HG03175 (cell line): ENCODE measurements around the gene MAJIN.
"Not testable (repeated sequence)": the region's sequence is repeated elsewhere in the genome, so short reads cannot be mapped to it uniquely, and the experiment has no call there.

Experiments
- ATAC-seq: cut with Tn5 transposase; IDR thresholded peaks from one replicate; pipeline ENCODE4 v1.9.1; 2021; ENCODE audit warnings: mild to moderate bottlenecking, moderate library complexity; ENCODE audit not compliant: unreplicated experiment

MAJIN gene

DNA sequence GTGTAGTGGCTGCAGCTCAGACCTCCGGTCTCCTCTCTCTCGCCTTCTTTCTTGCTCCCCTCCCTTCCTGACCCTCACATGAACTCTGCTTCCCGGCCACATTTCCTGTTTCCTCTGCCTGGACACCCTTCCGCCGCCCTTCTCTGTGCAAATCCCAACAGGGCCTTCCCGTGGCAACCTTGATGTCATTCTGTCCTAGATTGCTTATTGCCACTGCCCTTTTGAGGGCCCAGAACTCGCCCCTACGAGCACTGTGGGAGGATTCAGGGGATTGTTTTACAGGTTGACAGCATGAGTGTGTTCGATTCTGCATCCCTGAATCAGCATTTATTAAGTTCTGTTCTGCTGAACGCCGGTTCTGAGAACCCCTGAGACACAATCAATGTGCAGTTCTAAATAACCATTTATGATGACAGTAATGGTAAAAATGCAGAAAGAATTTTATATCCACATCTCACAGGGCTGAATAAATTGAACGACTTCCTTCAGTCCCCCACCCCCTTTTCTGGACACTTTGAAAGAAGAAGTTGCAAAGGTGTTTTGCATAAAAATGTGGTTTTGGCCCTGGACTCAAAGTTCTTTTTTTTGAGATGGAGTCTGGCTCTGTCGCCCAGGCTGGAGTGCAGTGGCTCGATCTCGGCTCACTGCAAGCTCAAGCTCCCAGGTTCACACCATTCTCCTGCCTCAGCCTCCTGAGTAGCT, 18.5 kb upstream of the MAJIN start:
- ATAC-seq = no peak

DNA sequence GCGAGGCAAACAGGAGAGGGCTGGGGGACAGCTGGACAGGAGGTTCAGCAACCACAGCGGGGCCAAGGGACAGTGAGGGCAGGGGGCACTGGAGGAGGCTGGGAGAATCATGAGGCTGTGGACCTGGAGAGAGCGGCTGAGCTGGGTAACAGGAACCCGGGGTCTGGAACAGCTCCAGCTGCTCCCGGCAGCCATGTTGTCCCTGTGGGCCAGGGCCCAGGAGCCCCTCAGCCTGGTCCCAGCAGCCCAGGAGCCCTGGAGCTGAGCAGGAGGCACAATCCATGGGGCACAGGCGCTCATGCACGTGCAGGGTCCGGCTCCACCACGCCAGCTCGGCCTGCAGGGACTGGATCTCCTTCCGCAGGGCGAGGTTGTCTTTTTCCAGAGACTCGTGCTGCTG, 17.5 kb upstream of the MAJIN start:
- no peak for ATAC-seq

DNA sequence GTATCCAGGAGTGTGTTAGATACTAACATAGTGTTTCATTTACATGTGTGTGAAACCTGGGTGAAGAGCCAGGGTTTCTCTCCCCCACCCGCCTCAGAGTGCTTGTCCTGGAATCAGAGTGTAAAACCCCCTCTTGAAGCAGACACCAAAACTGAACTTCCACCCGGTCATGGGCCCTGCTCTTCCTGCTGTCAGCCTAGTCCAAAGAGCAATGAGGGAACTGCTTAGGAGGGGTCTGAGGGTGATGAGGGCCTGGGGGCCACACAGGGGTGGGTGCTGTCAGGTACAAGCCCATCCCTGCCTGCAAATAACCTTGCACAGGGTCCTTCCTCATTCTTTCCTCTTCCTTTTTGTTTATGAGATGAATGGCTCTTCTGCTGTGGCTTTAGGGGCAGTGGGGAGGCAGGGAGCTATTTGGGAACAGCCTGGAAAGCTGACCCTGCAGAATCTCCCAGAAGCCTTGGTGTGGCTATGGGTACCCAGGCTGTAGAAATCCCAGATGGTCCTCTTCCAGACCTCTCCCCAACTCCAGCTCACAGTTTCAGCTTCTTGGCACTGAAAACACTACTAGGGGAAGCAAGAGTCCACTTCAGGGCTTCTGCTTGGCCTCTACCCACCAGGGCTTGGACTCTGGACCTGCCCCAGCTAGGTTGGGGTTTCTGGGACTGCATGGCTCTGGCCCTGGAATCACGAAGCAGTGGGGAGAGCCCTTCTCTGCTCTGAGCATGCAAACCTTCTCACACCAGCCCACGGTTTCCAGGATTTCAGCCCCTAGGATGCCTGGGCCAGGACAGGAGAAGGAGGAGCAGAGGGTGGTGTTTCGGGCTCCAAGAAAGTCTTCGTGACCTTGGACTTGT, 16.3 kb upstream of the MAJIN start:
- no peak for ATAC-seq

DNA sequence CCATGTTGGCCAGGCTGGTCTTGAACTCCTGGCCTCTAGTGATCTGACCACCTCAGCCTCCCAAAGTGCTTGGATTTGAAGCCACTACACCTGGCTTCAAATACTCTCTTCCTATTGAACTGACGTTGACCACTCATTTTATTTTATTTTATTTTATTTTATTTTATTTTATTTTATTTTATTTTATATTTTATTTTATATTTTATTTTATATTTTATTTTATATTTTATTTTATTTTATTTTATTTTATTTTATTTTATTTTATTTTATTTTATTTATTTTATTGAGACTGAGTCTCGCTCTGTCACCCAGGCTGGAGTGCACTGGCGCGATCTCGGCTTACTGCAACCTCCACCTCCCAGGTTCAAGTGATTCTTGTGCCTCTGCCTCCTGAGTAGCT, 11.4 kb upstream of the MAJIN start:
- ATAC-seq = not testable (repeated sequence)

DNA sequence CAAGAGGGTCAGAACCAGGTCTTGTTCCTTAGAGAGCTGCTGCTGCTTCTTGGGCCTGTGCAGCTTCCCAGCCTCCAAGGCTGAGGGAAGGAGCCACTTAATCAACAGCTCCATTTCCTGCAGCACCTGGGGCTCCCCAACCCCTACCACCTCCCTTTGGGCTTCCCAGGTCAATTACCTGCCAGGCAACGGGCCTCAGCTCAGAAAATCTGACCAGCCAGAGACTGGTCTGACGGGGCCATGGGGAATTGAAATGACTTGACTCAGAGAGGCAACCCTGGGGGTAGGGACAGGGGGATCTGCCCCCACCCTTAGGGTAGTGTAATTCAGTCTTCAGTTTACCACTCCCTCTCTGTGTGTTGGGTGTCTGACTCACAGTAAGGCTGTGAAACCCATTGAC, 4.7 kb upstream of the MAJIN start:
- ATAC-seq = no peak

DNA sequence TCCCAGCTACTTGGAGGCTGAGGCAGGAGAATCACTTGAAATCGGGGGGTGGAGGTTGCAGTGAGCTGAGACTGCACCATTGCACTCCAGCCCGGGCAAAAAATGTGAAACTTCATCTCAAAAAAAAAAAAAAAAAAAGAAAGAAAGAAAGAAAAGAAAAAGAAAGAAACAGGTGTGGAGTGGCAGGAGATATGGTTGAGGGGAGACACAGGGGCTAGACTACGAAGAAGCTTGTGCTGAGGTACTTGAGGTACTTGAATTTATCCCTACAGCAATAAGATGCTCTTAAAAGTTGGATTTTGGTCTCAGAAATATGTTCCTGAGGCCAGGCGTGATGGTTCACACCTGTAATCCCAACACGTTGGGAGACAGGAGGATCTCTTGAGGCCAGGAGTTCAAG, 2.2 kb upstream of the MAJIN start:
- ATAC-seq = no peak

DNA sequence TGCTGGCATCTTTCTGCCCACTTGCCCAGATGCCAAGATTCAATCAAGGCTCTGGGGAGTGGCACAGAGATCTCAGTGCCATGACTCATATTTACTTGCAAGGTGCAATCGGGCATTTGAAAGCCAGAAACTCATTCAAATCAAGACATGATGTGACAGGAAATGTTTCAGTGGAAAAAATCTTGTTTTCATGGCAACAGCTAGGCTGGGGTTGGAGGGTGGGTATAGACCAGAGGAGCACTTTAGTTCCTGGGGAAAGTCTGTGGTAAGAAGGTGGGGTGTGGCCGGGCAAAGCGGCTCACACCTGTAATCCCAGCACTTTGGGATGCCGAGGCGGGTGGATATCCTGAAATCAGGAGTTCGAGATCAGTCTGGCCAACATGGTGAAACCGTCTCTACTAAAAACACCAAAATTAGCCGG, 1.2 kb downstream of the MAJIN start:
- no peak for ATAC-seq

DNA sequence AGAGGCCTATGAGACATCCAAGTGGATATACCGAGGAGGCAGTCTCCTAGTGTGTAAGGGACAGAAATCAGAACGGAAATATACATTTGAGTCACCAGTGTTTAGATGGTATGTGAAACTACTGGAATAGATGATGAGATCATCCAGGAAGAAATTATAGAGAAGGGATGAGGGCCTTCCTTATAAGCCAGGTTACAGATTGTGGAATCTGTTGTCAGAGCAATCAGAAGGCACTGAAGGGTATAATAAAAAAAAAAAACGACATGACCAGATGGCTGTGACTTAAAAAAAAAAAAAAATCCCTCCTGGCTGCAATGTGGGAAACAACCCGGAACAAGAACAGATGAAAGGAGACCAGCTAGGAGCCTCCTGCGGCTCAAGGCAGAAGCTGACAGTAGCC, 2.7 kb downstream of the MAJIN start:
- no peak for ATAC-seq

DNA sequence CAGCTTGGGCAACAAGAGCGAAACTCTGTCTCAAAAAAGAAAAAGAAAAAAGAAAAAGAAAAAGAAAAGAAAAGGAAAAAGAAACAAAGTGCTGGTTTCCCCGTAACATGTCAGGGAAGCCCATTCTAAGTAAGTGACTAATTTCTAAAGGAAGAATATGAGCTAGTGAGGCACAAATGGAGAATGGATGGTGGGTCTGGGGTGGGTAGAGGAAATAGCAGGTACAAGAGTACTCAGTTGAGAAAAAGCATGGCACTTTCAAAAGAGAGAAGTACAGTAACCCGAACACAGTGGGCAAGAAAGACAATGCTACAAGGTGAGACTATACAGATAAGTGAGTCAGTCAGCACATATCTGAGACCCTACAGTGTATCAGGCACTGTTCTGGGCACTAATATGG, 4.5 kb downstream of the MAJIN start:
- no peak for ATAC-seq

DNA sequence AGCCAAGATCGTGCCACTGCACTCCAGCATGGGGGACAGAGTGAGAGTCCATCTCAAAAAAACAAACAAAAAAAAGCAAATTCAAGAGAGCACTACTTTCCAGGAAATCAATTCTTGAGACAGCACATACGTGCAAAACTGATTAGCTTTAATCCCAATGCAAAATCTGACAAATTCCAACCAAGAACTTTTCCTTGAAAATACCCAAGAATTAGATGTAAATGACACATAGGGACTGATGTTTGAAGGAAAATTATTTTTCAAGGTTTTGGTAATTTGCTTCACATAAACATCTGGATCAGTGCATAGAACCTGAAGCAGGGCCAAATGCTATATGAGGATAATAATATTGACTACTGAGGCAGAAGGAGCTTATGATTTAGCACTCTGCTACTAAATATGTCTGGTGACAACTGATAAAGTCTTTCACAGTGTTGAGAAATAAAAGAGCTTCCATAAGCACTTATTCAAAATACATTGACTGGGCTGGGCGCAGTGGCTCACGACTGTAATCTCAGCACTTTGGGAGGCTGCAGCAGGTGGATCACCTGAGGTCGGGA, 8.8 kb downstream of the MAJIN start:
- ATAC-seq = no peak

DNA sequence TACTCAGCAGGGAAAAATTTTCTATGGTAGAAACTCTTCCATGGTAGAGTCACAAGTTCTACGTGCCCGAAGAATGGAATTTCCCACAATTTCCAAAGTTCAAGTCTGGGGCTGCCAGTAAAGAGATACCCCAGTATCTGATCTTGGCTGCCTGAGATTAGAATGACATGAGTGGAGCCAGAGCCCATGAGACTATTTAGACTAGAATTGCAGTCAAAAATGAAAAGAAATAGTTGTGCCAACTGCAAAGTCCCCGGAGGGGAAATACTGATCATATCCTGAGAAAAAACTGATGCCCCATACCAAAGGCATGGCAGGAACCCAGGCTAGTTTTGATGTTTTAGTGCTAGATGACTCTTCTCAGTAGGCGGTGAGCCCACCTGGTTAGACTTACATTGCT, 11.2 kb downstream of the MAJIN start:
- ATAC-seq = no peak

DNA sequence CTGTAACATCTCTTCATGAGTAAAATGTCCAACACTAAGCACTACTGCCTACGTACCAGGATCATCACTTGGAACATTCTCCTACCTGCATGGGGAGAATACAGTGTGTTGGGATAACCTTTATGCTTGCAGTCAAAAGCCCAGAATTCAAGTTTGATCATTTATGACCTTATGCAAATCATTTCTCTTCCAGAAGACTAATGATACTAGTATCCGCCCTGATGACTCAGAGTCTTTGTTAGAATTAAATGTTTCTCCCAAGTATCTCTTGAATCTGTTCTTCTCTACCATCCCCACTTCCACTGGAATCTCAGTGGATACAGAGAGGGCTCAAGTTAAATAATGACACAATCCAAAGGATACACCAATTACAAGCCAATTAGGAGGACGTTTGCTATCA, 12.4 kb downstream of the MAJIN start:
- ATAC-seq = no peak

DNA sequence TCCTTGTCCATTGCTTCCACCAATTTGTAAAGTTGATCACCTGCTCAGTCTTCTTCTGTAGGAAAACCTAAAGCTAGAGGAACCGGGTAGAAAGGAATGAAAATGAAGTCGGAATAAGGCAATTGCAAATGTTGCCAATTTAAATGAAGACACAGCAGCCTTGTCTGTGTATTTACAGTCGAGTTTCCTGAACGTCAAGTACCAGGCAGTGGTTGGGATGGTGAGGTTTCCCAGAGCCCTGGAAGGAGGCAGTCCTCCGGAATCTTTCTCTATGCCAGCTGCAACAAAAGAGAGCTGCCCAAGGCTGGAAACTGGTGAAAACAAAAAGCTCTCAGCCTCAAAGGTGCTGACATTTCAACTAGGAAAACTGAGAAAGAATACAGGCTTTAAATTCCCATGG, 17.7 kb downstream of the MAJIN start:
- no peak for ATAC-seq

DNA sequence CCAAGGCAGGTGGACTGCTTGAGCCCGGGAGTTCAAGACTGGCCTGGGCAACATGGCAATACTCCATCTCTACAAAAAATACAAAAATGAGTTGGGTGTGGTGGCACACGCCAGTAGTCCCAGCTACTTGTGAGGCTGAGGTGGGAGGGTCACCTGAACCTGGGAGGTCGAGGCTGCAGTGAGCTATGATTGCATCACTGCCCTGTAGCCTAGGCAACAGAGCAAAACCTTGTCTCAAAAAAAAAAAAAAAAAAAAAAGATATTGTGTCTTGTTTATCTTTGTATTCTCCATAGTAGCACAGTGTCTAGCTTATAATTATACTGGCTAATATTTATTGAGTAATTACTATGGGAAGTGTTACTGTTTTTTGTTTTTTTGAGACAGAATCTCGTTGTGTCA, 20.4 kb downstream of the MAJIN start:
- no peak for ATAC-seq

DNA sequence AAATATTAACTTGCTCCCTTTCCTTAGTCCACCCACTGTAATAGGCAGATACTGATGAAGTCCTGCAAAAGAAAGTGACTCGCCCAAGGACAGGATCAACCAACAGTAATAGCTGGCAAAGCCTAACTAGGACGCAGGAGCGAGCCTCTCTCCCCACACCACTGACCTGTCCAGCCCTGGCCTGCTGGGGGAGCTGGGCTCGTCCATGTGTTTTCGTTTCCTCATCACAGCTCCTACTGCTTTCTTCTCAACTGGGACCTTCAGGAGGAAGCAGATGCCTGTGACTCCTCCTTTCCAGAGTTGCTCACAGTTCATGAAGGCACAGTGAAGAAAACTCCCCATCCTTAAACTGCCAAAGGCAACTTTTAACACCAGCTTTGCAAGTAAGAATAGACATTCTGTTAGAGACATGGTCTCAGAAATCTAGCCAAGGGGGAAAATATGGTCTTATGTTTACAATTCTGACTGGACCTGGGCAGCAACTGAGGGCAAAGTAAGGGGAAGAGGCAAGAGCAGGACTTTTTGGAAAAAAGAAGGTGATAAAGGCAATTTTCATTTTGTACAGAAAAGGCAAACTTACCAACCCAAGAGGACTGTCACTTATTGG, 24.6 kb downstream of the MAJIN start:
- ATAC-seq = no peak

DNA sequence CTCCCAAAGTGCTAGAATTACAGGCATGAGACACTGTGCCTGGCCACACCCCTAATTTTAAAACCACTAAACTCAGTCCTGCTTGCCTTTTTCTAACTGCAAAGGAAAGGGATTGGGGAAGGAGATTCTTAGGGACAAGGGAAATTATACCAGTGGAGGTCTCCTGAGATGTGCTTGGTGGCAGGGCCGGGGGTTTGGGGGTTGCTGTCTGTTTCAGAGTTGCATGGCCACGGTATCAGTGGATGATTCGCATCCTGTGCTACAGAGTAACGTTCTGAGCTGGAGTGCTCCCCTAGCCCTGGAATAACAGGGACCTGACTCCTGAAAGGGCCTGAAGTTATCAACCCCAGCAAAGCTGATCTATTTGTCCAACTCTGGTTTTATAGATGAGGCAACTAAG, 35.4 kb downstream of the MAJIN start:
- ATAC-seq = no peak

DNA sequence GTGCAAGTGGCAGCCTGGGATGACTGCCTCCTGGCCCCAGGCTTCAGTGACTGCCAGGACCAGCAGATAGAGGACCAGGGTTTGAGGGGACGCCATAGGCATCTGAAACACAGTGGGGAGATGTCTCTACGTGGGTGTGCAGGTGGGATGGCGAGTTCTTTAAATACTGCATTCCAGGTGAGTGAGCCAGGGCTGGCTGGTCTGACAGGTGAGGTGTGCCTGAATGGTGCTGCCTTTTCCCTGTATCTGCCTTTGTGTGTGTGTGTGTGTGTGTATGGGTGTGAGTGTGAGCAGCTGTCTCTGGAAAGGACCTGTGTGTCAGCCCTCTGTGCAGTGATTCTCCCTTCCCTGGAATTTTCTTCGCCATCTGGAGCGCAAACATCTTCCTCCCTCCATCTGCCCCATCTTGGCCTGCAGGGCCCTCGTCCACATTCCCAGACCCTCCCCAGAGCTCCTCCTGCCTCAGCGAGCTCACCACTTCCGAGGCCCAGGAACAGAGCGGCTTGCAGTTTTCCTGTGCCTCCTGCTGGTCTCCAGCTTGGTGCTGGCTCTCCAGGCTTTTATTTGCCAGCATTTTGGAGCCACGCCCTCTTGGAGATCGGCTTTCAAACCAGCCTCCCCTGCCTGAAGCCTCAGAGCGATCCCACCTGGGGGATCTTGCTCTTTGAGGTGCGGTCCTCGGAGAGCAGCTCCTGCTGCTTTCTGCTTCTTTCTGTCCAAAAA, 36.4 kb downstream of the MAJIN start, which contains the start of gene GPHA2:
Gene GPHA2, minus strand, starts transcription at position 535 of the 723 bp plus-strand sequence. Its CDS starts 433 bp downstream, at position 102.
- no peak for ATAC-seq

DNA sequence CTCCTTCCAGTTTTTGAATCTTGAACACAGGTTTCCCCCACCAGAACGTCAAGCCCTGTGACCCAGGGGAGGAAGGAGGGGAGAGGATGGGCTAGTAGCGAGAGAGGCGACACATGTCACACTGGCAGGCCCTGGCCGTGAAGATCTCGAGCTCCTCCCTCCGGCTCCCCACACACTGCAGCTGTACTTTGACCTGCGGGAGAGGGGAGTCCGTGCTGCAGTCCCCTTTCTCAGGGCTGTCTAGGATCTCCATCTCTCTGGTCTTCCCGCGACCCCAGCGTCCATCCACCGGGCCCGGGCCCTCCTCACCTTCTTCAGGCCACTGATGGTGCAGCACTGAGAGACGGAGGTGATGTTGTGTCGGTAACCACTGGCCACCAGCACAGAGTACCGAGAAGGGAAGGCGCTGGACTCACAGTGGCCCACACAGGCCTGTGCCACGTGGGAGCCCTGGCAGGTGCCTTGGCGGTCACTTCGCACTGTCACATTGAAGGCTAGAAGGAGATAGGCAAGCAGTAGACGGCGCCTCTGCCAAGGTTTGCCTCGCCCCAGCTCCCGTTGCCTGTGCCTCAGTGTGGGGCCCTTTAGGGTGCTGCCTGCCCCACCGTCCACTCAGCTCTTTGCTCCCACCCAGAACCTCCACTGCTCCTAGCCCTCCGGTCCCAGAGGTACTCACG, 37.1 kb downstream of the MAJIN start:
- ATAC-seq = no peak

DNA sequence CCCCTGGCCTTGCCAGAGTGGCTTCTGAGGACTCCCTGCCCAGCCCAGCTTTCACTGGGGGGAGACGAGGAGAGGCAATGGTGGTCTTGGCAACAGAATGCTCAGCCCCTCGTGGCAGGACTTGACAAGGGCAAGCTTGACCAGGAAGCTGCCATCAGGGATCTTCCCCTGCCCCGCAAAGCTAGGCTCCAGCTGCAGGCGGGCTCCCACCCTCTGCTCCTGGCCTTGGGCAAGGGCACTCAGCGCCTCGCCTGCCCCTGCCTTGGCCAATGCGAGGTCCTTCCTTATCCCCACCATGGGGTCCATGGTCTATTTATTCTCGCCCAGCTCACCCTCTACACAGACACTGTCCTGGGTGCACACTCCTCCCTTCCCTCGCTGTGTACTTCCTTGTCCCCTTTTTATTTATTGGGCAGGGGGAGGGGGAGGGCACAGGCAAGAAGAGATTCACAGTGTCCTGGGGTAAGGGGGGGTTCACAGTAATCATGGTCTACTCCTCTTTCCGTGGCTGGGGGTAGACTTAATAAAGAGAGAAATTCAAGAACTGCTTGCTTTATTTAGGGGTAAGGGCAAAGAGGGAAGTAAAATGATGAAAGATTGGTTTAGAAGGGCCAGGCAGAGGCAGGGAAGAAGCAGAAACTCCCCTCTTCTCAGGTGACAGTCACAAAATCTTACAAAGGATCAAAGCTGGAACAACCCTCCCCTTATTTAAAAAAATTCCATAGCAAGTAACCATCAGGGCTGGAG, 37.8 kb downstream of the MAJIN start:
- ATAC-seq = no peak
